Thoracic aorta (tissue), 2 donors: ENCODE data around the gene BICC1. TPM values are rescaled to one million over a fixed set of nuclear protein-coding genes. Genes with fewer than 3 reads are reported as not detected.
A peak's percentile ranks its signal among the peaks of the same experiment; 100 is the strongest.

Experiments
- ATAC-seq: fragments of 150-250 bp; one replicate; pipeline ENCODE4 v1.8.0; 2017; ENCODE audit warnings: low read depth; ENCODE audit not compliant: insufficient number of reproducible peaks, low FRiP score
- DNase-seq: peaks from one replicate; pipeline ENCODE4 v3.0.0-alpha.2; 2020; ENCODE audit warnings: low spot score
- H3K27ac ChIP-seq, 2 donors: fragments of 200-600 bp; sonication (generic); 1 replicate in 1 of 2; 2 replicates in 1 of 2; pipeline ENCODE4 v1.5.1; 2016; ENCODE audit warnings: mild to moderate bottlenecking in 2 of 2, moderate library complexity in 2 of 2
- H3K27me3 ChIP-seq: fragments of 200-600 bp; sonication (generic); replicated peaks from 2 replicates; pipeline ENCODE4 v1.6.0; 2016; ENCODE audit warnings: mild to moderate bottlenecking; ENCODE audit not compliant: insufficient read depth
- H3K36me3 ChIP-seq: fragments of 200-600 bp; sonication (generic); one replicate; pipeline ENCODE4 v1.5.1; 2016
- H3K4me1 ChIP-seq, 2 donors: fragments of 200-600 bp; sonication (generic); 1 replicate in 1 of 2; 2 replicates in 1 of 2; pipeline versions ENCODE4 v1.5.1 to v1.6.0; 2016; ENCODE audit warnings: low read depth in 2 of 2, mild to moderate bottlenecking in 1 of 2; ENCODE audit not compliant: control insufficient read depth in 1 of 2
- H3K4me3 ChIP-seq: fragments of 200-600 bp; sonication (generic); 2 replicates; pipeline ENCODE4 v1.5.1; 2016; ENCODE audit warnings: mild to moderate bottlenecking
- H3K9me3 ChIP-seq: fragments of 200-600 bp; sonication (generic); 2 replicates; pipeline ENCODE4 v1.5.1; 2016
- total RNA-seq, 2 donors: library from RNA; depleted of rRNA; stranded (reverse); fragments of >200 nt; gene quantifications; one replicate each; pipeline versions ENCODE4 v1.1.0 to v1.2.3, GENCODE V29; 2016
- TF ChIP-seq, protein P1 (sequence below): fragments of 200-600 bp; sonication (generic); IDR thresholded peaks from one replicate; pipeline ENCODE4 v1.5.1; 2019; ENCODE audit warnings: antibody characterized with exemption

The BICC1 gene
- total RNA-seq, 2 donors from 2014 or later = 20.4 to 28.1 TPM

DNA sequence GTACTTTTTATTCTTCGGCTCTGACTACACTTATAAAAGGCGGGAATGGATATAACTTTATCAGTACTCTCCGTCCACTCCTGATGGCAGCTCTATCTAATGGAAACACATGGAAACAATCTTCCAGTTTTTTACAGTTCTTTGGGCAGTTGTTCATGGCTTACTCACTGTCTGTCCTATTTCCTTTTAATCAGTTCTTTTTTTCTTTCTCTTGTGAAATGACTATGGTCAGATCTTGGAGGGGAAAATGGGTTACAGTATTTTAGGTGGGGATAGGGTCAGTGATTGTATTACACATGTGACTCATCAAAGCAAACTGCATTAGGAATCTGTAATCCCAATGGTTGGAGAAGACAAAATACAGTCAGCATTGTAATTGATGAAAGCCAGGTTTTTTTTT, 112.4 kb downstream of the BICC1 start:
- Histone ChIP-seq H3K4me1 (no peaks in the 10 kb centered on the region), H3K27me3 (no peaks in the 10 kb centered on the region), H3K36me3 (no peaks in the 10 kb centered on the region), H3K9me3 (no peaks in the 10 kb centered on the region), H3K27ac (no peak overlapping the region), H3K4me3 (no peak overlapping the region)
- TF ChIP-seq, protein P1, sequence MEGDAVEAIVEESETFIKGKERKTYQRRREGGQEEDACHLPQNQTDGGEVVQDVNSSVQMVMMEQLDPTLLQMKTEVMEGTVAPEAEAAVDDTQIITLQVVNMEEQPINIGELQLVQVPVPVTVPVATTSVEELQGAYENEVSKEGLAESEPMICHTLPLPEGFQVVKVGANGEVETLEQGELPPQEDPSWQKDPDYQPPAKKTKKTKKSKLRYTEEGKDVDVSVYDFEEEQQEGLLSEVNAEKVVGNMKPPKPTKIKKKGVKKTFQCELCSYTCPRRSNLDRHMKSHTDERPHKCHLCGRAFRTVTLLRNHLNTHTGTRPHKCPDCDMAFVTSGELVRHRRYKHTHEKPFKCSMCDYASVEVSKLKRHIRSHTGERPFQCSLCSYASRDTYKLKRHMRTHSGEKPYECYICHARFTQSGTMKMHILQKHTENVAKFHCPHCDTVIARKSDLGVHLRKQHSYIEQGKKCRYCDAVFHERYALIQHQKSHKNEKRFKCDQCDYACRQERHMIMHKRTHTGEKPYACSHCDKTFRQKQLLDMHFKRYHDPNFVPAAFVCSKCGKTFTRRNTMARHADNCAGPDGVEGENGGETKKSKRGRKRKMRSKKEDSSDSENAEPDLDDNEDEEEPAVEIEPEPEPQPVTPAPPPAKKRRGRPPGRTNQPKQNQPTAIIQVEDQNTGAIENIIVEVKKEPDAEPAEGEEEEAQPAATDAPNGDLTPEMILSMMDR = no peak
- DNase-seq = no peak
- peak; percentile 43 for ATAC-seq

DNA sequence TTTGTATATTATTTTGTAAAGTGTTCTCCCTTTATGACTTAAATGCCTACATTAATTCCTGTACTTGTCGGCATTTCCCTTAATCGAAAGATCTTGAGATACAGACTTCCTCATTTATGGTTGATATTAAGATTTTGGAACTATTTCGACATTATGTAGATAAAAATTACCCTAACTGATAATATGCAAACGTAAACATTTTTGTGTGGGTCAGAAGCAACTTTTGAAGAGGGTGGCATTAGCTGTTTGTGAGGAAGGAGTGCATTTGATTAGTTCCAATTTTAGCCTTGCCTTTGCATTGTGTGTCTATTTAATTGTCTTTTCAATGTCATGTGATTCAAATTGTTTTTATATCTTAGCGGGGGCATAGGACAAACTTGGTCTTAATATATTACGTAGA, 114.7 kb downstream of the BICC1 start:
- Histone ChIP-seq H3K9me3 (no peaks in the 10 kb centered on the region), H3K27me3 (no peaks in the 10 kb centered on the region), H3K4me3 (no peak overlapping the region), H3K27ac (no peak overlapping the region), H3K4me1 (peaks cover 0 to 10% of the 10 kb centered on the region in 2 donors), H3K36me3 (no peaks in the 10 kb centered on the region)
- ATAC-seq = no peak
- TF ChIP-seq, protein P1 = no peak
- no peak for DNase-seq

DNA sequence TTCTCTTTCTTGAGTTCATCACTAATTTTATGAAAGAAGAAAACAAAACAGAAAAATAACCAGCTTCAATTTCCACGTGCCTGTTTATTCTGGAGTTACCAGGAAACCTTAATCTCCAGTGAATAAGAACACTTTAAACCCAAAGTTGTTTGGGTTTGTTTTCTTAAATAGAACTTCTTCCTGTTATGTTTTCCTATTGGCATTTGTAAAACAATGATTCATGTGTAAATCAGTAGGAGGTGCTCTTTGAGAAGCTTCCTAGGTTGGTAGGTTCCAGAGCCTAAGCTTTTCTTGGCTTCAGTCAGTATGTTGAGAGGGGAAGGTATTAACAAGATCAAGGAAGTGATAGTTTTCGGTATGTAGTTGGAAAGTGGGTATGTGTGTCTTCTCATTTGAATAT, 119.0 kb downstream of the BICC1 start:
- TF ChIP-seq, protein P1 = no peak
- ATAC-seq (no peak), DNase-seq (no peak)

DNA sequence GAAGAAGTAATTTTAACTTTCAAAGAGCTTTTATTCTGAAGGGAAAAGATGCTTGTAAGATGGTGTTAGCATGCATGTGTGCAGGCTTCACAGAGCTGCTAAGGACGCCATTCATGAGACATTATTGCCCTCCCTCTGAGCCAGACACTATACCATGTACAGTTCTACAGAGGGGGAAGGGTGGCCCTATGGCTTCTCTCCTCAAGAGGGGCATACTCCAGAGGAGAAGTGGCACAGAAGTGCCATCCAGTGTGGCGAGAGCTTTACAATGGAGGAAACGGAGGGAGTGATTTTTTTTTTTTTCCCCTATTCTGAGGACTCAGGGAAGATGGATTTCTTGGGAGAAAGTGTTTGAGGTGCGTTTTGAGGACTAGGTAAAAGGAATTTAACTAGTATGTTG, 119.5 kb downstream of the BICC1 start:
- ATAC-seq (no peak), DNase-seq (no peak)
- Histone ChIP-seq H3K36me3 (no peaks in the 10 kb centered on the region), H3K4me3 (no peak overlapping the region), H3K4me1 (peaks cover 0 to 10% of the 10 kb centered on the region in 2 donors), H3K27me3 (no peaks in the 10 kb centered on the region), H3K27ac (no peak overlapping the region), H3K9me3 (no peaks in the 10 kb centered on the region)
- TF ChIP-seq, protein P1 = no peak

More for the DNA sequence above, 119.0 kb downstream of the BICC1 start:
- H3K36me3 ChIP-seq = no peaks in the 10 kb centered on the region
- no peak overlapping the region for H3K4me3 ChIP-seq
- no peaks in the 10 kb centered on the region for H3K27me3 ChIP-seq
- no peak overlapping the region for H3K27ac ChIP-seq
- H3K9me3 ChIP-seq = no peaks in the 10 kb centered on the region
- peaks cover 0 to 10% of the 10 kb centered on the region in 2 donors for H3K4me1 ChIP-seq

DNA sequence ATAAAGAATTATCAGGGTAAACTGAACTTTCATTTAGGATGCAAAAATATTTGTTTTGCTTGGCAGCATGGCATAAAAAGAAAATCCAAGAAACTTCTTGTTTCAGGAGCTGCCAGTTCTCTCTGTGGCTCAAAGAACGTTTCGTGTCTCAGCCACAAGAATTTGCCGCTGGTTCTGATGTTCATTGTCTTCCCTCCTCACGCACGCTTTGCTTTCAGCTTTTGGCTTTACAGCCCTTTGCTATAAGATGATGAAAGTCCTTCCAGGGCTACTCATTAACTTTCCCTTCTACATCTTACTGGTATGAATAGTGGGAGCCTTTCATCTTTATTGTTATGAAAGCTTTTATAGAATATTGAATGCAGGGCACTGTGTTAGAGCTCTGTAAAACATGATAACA, 124.7 kb downstream of the BICC1 start:
- Histone ChIP-seq H3K27me3 (no peaks in the 10 kb centered on the region), H3K27ac (peak overlapping the region in 1 of 2 donors; percentile 26), H3K4me1 (peaks cover 11 to 19% of the 10 kb centered on the region in 2 donors), H3K4me3 (no peak overlapping the region), H3K9me3 (no peaks in the 10 kb centered on the region), H3K36me3 (no peaks in the 10 kb centered on the region)
- no peak for ATAC-seq
- TF ChIP-seq, protein P1 = no peak
- DNase-seq = no peak
